Brain microvascular endothelial cell (primary cell): ENCODE measurements around the gene PTPN14.
"Not testable (repeated sequence)": the region's sequence is repeated elsewhere in the genome, so short reads cannot be mapped to it uniquely, and the experiment has no call there.

Experiments used
- DNase-seq: peaks from one replicate; pipeline ENCODE4 v3.0.0-alpha.2; 2020
- H3K27ac ChIP-seq: fragments of 250-450 bp; sonication (Bioruptor Pico); 2 replicates; pipeline ENCODE4 v1.5.1; 2020; ENCODE audit warnings: mild to moderate bottlenecking, moderate library complexity
- H3K27me3 ChIP-seq: fragments of 250-450 bp; sonication (Bioruptor Pico); replicated peaks from 2 replicates; pipeline ENCODE4 v1.5.1; 2020; ENCODE audit warnings: mild to moderate bottlenecking
- H3K36me3 ChIP-seq: fragments of 250-450 bp; sonication (Bioruptor Pico); replicated peaks from 2 replicates; pipeline ENCODE4 v1.5.1; 2020; ENCODE audit warnings: mild to moderate bottlenecking
- H3K4me3 ChIP-seq: 2 replicates; pipeline ENCODE4 v1.5.1; 2011; ENCODE audit warnings: low read depth, mild to moderate bottlenecking, control low read depth, low read length, moderate library complexity
- in situ Hi-C: cut with HindIII; loops from 2 replicates; pipeline ENCODE4 v1.10.0; 2017; ENCODE audit warnings: low sequenced_read_pairs, low pct_ligation_motif_present
- TF ChIP-seq, protein P1 (sequence below): IDR thresholded peaks from 2 replicates; pipeline ENCODE4 v1.5.1; 2011; ENCODE audit warnings: low read depth, mild to moderate bottlenecking, moderate library complexity, low read length, control low read depth, inconsistent platforms; ENCODE audit errors: missing control alignments

PTPN14 gene

DNA sequence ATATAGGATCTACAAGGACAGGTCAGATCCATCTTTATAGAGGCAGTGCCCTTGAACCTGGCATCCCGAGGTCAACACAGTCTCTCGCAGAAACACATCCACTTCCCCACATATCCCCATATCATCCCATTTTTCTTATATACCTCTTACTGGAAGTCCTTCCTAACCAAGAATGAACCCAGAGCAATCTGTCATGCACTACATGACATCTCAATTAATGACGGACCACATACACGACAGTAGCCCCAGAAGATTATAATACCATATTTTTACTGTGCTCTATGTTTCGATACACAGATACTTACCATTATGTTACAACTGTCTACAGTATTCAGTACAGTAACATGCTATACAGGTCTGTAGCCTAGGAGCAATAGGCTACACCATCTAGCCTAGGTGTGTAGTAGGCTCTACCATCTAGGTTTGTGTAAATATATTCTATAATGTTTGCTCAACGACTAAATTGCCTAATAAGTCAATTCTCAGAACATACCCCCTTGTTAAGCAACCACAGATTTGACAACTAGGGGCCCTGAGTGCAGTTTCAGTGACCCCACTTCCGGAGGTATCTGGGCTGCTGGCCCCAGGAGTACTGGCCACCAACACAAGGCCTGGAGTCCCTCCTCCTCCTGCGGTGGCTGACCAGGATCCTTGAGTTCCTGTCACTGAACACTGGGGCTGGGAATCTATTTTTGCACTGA lies 28.1 kb downstream of the PTPN14 start:
- TF ChIP-seq, protein P1, sequence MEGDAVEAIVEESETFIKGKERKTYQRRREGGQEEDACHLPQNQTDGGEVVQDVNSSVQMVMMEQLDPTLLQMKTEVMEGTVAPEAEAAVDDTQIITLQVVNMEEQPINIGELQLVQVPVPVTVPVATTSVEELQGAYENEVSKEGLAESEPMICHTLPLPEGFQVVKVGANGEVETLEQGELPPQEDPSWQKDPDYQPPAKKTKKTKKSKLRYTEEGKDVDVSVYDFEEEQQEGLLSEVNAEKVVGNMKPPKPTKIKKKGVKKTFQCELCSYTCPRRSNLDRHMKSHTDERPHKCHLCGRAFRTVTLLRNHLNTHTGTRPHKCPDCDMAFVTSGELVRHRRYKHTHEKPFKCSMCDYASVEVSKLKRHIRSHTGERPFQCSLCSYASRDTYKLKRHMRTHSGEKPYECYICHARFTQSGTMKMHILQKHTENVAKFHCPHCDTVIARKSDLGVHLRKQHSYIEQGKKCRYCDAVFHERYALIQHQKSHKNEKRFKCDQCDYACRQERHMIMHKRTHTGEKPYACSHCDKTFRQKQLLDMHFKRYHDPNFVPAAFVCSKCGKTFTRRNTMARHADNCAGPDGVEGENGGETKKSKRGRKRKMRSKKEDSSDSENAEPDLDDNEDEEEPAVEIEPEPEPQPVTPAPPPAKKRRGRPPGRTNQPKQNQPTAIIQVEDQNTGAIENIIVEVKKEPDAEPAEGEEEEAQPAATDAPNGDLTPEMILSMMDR: no peak
- DNase-seq: no peak
- in situ Hi-C loops: no loop called here
- Histone ChIP-seq H3K27me3 (no peaks in the 10 kb centered on the region), H3K4me3 (no peak overlapping the region), H3K36me3 (no peaks in the 10 kb centered on the region), H3K27ac (no peak overlapping the region)

DNA sequence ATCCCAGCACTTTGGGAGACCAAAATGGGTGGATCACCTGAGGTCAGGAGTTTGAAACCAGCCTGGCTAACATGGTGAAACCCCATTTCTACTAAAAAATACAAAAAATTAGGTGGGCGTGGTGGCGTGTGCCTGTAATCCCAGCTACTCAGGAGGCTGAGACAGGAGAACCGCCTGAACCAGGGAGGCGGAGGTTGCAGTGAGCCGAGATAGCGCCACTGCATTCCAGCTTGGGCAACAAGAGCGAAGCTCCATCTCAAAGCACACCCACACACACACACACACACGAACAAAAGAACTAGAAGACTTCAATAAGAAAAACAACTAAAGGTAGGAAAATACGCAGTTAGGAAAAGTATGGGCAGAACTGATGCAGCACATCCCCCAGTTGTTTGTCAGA lies 29.9 kb downstream of the PTPN14 start:
- H3K4me3 ChIP-seq, H3K27me3 ChIP-seq, in situ Hi-C loops, DNase-seq, H3K27ac ChIP-seq, H3K36me3 ChIP-seq: not testable (repeated sequence)

DNA sequence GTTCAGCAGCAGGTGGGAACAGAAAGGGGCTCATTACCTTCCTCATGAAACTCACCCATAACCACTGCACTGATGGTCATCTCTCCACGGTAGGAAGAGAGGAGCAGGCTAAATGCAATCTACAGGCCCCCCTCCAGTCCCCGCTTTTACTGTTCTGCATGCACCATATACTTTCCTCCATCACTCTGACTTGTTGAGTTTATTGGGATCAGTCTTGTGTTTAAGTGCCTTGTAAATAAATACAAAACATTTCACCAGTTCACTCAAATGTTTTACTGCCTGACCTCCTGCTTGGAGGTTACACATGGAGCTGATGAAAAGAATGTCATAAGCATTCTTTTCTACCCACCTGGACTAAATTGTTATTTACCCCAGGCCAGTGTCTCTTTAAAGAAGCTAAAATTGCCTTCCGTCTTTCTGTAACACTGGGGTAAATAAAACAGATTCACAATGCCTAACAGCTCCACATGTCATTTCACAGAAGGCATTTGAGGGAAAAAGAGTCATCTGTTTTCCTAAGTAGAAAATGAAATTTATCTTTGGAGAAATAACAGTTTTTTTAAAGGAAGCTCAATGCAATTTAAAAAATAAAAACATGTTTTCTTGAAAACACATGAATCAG lies 30.7 kb downstream of the PTPN14 start:
- TF ChIP-seq, protein P1: no peak
- Histone ChIP-seq H3K4me3 (no peak overlapping the region), H3K27ac (no peak overlapping the region), H3K36me3 (no peaks in the 10 kb centered on the region), H3K27me3 (no peaks in the 10 kb centered on the region)
- in situ Hi-C loops: no loop called here
- DNase-seq: no peak

DNA sequence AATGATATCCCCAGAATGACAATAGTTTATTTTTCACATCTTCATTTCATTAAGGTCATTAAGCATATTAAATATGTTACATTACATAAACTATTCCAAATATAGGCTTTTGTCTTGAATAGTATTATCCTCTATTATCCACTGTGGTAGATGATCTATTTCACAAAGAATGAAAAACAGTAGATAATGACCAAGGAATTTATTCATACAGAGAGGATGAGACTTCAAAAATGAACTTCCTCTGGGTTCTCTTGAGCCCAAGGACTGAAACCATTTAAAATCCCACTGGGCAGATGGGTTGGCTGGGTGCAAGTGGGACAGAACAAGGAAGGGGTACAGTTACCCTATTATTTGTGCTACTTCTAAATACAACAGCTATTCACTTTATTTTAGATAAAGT lies 33.0 kb downstream of the PTPN14 start:
- TF ChIP-seq, protein P1: no peak
- H3K4me3 ChIP-seq: no peak overlapping the region
- in situ Hi-C loops: no loop called here

DNA sequence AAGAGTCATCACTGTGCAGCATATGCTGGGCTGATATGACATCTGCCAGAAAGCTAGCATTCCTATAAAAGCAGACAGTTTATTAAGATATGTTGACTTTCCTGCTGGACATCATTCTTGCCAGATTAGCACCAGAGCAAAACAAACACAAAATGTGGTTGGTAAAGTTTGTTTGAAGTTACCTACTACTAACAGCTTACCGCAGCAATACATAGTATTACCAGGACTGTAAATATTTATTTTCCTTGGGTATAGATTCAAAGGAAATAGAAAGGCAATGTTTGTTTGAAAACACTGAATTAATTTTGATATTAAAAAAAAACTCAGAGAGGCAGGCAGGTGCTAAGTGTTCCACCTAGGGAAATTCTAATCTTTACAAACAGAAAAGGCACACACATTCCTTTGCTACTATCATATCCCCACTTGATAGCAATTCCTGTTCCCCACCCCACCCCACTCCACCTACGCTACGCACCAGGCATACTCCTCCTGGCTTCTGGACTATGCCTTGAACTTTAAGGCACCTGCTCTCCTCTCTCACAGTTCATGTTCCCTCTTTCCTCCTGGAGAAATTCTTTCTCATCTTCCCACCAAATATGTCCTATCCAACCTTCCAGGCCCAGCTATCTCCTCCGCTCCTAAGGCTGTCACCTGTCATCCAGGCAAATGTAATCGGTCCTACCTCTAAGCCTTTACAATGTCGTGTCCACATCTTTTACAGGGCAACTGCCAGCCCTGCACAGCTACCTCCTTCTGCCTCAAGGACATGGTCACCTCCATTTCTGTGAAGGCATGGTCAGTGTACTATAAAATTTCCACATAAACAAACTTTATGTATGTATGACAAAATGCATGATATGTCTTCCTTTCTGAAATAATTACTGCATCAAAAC lies 34.7 kb downstream of the PTPN14 start:
- no peak overlapping the region for H3K27ac ChIP-seq
- no peaks in the 10 kb centered on the region for H3K36me3 ChIP-seq
- DNase-seq: no peak
- H3K27me3 ChIP-seq: no peaks in the 10 kb centered on the region
- TF ChIP-seq, protein P1: no peak
- in situ Hi-C loops: no loop called here
- H3K4me3 ChIP-seq: no peak overlapping the region

More for the DNA sequence above, 33.0 kb downstream of the PTPN14 start:
- H3K27ac ChIP-seq: peak overlapping the region; percentile 46
- no peaks in the 10 kb centered on the region for H3K27me3 ChIP-seq
- H3K36me3 ChIP-seq: no peaks in the 10 kb centered on the region
- DNase-seq: no peak
